ENCODE results near the gene NPAS1. TPM values are rescaled to one million over a fixed set of nuclear protein-coding genes. Genes with fewer than 3 reads are reported as not detected.
A peak's percentile ranks its signal among the peaks of the same experiment; 100 is the strongest.

NPAS1 gene
- total RNA-seq, 2 donors from 2014 or later, result 0.39 TPM; not detected in 1

- no peaks in the 10 kb centered on the region for H3K9me3 ChIP-seq
- no peaks in the 10 kb centered on the region for H3K36me3 ChIP-seq
- no peak for DNase-seq (ENCODE audit: low spot score)
- H3K27ac ChIP-seq, result no peak overlapping the region
- H3K4me1 ChIP-seq, result peaks cover 0 to 33% of the 10 kb centered on the region in 2 donors
- TF ChIP-seq CTCF (IDR thresholded peaks at IDR 0.05), result no peak
- peak overlapping the region in 1 of 2 donors; percentile 38 for H3K4me3 ChIP-seq
- peaks cover 27 to 34% of the 10 kb centered on the region in 2 donors for H3K27me3 ChIP-seq
These were observed 1.4 kb downstream of the NPAS1 start for GRCh38 chr19:47020992-47021496.

- Histone ChIP-seq H3K4me3 (peak overlapping the region in 1 of 2 donors; percentile 38), H3K9me3 (no peaks in the 10 kb centered on the region), H3K36me3 (no peaks in the 10 kb centered on the region), H3K4me1 (peaks cover 0 to 33% of the 10 kb centered on the region in 2 donors), H3K27ac (no peak overlapping the region), H3K27me3 (peaks cover 27 to 34% of the 10 kb centered on the region in 2 donors)
- DNase-seq (ENCODE audit: low spot score), result no peak
- TF ChIP-seq CTCF (IDR thresholded peaks at IDR 0.05), result no peak
These were observed 2.0 kb downstream of the NPAS1 start for GRCh38 chr19:47021536-47022139.

- H3K4me3 ChIP-seq, result no peak overlapping the region
- H3K9me3 ChIP-seq, result no peaks in the 10 kb centered on the region
- H3K27me3 ChIP-seq, result peaks cover 27 to 34% of the 10 kb centered on the region in 2 donors
- no peak for TF ChIP-seq CTCF (IDR thresholded peaks at IDR 0.05)
- H3K27ac ChIP-seq, result no peak overlapping the region
- H3K4me1 ChIP-seq, result peaks cover 0 to 33% of the 10 kb centered on the region in 2 donors
- DNase-seq (ENCODE audit: low spot score), result no peak
- H3K36me3 ChIP-seq, result no peaks in the 10 kb centered on the region
These were observed 2.5 kb downstream of the NPAS1 start for GRCh38 chr19:47022140-47022536.

- DNase-seq (ENCODE audit: low spot score), result no peak
- no peak for TF ChIP-seq CTCF (IDR thresholded peaks at IDR 0.05)
- H3K9me3 ChIP-seq, result no peaks in the 10 kb centered on the region
- peaks cover 0 to 33% of the 10 kb centered on the region in 2 donors for H3K4me1 ChIP-seq
- H3K4me3 ChIP-seq, result no peak overlapping the region
- H3K27me3 ChIP-seq, result peaks cover 27 to 34% of the 10 kb centered on the region in 2 donors
- no peak overlapping the region for H3K27ac ChIP-seq
- H3K36me3 ChIP-seq, result no peaks in the 10 kb centered on the region
These were observed 3.2 kb downstream of the NPAS1 start for GRCh38 chr19:47022541-47023447.

GRCh38 chr19:47023448-47023794, 3.8 kb downstream of the NPAS1 start:
- peaks cover 0 to 33% of the 10 kb centered on the region in 2 donors for H3K4me1 ChIP-seq
- no peaks in the 10 kb centered on the region for H3K9me3 ChIP-seq
- TF ChIP-seq CTCF (IDR thresholded peaks at IDR 0.05), result no peak
- no peak overlapping the region for H3K4me3 ChIP-seq
- no peak overlapping the region for H3K27ac ChIP-seq
- H3K27me3 ChIP-seq, result peaks cover 31 to 40% of the 10 kb centered on the region in 2 donors
- no peak for DNase-seq (ENCODE audit: low spot score)
- no peaks in the 10 kb centered on the region for H3K36me3 ChIP-seq
